GM21528 (cell line): Measurements from ENCODE around the gene APBA2.
"Not testable (repeated sequence)": the region's sequence is repeated elsewhere in the genome, so short reads cannot be mapped to it uniquely, and the experiment has no call there.

ENCODE experiments used
- ATAC-seq: cut with Tn5 transposase; IDR thresholded peaks from one replicate; pipeline ENCODE4 v1.9.1; 2021; ENCODE audit warnings: mild to moderate bottlenecking, moderate library complexity; ENCODE audit not compliant: unreplicated experiment, low FRiP score

Gene APBA2

DNA sequence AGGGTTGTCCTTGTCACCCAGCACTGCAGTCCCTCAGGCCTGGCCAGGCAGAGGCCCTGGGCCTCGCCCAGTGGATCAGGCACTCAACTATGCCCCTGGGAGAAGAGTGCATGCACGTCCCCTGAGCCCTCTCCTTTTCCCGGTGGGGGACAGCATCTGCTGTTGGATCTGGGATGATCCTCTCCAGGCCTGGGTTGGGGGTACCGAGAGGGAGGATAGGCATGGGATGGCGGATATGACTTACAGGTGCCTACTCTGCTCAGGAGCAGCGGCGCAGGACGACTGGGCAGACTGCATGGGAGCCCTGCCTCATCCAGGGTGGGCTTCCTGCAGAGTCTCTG is 9.0 kb upstream of the APBA2 start:
- no peak for ATAC-seq

DNA sequence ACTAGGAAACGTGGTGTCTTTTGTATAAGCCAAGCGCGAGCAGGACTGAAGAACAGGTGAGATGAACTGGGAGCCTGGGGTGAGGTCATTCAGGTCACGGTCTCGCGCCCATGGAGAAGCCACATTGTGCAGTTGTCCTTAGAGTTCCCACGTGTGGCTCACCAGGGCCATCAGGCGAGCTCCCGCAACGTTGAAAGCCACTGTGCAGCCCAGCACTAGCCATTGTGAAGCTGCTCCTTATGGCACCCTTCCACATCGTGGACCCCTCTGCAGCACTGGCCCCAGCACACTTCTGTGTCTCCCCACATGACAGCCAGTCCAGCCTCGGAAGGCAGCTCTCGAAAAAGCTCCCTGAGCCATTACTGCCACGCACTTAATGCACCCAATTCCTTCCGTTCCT is 7.6 kb upstream of the APBA2 start:
- ATAC-seq, result no peak

DNA sequence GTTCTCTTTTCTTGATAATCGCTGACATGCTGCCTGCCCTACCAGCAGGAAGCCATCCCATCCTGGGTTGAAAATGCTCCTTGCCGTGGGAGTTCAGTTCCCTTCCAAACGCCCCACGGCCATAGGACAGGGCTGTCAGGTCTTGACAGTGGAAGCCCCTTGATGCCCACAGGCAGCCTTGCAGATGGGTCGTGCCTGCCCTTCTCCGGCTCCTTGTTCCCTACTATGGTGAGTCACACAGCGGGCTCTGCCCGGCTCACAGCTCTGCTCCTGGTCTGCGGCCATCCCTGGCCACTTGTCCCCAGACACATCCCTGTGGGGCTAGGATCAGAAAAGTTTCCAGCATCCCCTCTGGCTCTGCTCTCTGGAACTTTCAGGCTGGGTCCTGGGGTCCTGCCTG is 6.2 kb upstream of the APBA2 start:
- no peak for ATAC-seq

DNA sequence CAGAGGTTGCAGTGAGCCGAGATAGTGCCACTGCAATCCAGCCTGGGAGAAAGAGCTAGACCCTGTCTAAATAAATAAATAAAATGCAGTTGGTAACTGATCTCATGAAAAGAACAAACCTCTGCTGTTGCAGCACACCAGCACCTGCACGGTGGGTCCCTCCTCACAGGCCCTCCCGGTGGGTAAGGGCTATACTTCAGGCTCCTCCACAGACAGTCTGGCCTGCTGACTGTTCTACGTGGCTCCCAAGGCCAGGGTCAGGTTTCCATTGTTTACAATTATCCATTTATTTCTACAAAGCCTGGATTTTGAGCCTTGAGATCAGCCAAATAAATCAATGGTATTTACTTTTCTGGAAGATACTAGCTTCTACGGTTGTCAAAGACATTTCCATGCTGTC is 5.1 kb upstream of the APBA2 start:
- no peak for ATAC-seq

DNA sequence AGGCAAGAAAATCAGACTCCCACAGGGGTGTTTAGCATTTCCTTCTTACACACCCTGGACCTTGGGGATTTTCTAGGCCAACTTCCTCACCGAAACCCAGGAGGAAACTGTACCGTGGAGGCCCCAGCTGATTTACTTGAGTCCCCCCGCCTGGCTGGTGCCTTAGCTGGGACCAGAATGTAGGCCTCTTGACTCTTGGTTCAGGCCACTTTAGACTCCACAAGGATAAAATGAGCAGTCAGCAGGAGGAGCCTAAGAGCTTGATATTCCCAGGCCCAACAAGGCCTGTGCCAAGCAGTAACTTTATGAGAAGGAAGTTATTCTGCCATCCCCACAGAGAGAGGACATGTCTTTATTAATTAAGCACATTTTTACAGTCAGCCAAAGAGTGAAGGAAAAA is 4.6 kb upstream of the APBA2 start:
- ATAC-seq, result no peak

DNA sequence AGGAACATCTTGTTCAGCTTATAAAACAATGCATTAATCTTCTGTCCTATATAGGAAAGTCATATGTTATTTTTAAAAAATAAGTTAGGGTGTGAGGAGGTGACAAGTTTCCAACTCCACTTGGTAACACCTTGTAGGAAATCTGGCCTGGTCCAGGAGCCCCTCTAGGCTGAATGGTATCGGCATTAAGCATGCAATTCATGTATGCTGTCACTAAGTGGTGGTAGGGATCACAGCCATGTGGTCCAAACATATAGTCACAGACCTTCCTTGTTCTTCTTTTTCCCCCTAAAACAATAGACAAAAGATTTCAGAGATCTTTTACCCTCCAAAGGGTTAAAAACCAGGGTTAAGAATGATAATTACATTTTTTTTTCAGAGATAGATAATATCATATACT is 4.2 kb upstream of the APBA2 start:
- no peak for ATAC-seq

DNA sequence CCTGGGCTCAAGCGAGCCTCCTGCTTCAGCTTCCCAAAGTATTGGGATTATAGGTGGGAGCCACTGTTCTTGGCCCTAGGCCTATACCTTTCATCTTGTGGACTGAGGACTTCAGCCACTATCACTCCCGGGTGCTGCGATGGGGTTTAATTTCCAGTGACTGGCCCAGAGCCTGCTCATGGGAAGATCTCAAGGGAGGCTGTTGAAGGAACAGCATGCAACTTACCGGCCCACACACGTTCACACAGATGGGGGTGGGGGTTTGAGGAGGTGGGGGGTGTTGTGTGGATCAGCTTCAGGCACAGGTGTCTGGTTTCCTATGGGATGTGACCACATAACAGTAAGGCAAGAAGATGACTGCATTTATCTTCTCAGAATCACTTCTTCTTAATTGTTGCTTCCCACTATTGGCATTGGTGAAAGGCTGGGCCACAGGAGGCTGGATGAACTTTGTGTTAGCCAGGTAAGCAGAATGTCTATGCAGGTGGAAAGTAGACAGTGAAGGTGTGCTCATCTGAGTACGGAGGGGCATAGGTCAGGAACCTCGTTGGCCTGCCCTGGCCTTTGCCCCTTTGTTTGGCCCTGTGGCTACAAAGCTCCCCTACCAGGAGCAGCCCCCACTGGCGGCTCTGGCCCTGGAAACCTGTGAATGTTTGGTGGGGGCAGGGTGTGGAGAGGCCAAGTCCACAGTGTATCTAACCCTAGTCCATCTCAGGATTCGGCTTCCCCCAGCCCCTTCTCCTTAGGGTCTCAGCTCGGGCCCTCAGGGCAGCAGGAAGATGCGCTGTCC is 1.4 kb upstream of the APBA2 start:
- no peak for ATAC-seq

DNA sequence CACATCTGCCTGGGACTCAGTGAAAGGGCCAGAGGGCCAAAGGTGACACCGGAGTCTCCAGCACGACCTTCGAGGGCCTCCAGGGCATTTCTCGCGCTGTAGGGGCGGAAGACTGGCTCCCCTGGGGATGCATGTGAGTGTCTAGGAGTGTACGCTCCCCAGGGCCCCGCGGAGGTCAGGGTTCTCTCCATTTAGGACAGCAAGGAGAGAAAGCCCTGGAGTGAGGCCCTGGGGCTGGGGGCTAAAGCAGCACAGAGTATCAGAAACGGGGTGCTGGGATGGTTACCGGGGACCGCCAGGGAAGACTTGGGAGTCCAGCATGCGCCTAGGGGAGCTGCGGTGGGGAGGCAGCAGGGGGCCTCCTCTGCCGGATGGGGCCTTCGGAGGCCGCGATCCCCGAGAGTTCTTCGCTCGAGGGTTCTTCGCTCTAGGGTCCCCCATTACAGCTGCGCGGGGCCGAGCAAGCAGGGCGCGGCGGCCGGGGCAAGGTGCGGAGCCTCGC is 595 bp upstream of the APBA2 start:
- no peak for ATAC-seq

DNA sequence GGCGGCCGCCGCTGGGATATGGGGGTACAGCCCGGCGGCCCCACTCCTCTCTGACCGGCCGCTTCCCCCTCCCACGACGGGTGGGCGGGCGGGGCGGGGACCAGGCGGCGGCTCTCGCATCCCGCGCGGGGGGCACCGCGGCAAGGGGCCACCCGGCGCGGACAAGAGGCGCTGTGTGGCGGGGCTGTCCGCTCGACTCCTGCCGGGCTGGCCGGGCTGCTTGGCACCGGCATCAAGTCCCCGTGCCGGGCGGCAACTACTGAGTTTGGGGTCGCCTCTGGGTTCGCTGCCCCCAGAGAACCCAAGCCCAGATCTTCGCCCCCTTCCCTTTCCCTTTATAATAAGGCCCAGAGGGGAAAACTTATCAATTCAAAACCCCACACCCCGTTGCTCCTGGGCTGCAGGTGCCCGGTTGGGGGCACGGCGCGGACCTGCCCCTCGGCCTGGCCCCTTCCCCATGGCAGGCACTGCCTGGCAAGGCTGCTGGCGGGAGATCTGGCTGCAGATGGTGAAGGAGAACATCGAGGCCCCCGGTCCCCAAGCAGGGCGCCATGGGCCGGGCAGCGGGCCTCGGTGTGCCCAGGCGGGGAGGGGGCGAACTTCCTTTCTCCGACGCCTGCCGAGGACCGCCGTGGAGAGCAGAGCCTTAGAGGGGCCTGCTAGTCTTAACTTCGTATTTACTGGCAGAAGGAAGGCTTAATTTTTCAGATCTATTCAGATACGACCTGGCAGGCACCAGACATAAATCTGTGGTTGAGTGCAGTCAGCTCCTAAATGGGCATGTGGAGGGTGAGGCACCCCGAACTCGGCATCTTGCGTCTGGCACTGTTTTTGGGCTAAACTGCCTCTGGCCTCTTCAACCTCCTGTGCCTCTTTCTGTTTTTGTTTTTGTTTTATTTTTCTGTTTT is 911 bp downstream of the APBA2 start:
- ATAC-seq, result no peak

DNA sequence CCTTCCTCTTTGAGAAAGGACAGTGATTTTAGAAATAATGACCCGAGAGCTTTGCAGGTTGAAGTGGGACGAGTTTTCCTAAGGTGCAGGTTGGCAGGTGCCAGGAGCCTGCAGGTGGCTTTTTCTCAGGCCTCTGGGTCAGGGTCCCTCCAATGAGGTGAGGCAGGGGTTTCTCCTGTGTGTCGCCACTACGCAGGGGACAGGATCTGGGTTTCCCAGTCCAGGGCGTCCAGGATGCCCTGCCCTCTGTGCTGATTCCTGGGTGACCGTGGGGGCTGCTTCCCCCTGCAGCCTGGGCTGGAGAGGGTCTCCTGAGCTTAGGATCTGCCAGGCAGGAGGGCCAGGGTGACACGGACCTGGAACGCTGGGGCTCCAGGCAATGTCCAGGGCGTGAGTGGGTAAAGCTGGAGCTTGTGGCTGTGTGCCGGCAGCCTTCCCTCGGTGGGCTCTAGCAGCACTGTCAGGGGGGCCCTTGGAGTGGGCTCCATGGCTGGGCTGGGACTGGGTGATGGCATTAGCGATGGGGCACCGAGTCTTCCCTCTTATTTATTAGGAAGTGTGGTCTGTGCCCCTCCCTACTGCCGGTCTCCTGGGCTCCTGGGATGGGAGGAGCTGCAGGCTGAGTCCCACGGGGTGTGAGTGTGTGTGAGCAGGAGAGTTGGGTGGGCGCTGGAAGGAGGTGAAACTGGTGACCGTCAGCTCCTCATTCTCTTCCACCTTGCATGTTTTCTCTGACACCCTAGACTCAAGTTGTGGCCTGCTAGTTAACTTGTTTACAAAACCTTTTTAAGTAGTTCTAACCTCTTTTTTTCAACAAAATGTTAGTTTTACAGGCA is 1.8 kb downstream of the APBA2 start:
- no peak for ATAC-seq

DNA sequence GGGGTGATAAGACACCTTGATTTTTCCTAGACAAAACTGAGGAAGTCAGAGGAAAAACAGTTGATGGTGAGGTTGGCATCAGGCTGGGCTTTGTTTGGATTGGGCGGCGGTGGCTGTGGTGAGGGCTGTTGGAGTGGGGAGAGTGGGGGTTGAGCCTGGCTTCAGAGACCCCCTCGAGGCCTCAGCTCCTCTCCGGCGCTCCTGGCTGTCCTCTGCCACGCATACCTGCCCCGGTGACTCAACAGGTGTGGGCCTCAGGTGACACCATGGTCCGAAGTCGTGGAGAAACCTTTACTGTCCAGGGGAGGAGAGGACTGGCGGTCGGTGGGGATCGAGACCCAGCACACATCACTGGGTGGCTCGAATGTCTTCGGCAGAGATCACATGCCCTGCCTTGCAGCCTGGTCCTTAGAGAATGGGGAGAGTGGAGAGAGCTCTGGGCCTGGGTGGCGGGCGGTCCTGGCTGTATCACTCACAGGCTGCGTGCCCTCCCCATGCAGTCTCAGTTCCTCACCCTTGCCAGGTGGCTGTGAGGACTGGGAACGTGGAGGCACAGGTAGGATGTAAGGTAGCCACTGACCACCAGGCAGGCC is 2.6 kb downstream of the APBA2 start:
- no peak for ATAC-seq

DNA sequence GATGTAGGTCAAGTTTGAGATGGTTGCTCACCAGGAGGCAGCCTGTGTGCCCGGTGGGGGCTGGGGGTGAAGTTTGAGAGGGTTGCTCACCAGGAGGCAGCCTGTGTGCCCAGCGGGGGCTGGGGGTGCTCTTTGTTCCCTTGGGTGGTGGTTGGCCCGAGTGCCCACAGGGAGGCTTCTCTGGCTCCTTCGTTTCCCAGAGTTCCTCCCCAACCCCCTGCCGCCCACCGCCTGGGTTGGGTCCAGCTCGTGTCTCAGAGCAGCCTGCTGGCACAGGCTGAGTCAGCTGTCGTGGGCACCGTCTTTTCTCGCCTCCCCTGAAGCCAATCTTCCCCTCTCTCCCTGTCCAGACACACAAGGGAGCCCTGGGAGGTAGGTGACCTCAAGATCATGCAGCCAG is 3.1 kb downstream of the APBA2 start:
- no peak for ATAC-seq

DNA sequence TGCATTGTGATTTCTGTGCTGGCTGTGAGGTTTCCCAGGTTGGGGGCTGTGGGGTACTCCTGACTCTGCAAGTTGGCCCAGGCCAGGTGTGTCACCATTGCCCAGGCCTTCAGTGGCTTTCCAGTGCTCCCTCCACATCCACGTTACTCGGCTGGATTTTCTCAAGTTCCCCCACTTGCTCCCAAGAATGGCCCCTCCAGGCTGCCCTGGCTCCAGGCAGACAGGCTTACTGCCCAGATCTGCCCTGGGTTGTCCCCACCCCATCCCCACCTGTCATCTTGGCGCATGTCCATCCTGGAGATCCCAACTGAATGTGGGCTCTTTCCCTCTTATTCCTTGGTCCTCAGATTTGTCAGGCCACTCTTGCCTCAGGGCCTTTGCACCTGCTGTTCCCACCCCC is 3.6 kb downstream of the APBA2 start:
- ATAC-seq, result no peak

DNA sequence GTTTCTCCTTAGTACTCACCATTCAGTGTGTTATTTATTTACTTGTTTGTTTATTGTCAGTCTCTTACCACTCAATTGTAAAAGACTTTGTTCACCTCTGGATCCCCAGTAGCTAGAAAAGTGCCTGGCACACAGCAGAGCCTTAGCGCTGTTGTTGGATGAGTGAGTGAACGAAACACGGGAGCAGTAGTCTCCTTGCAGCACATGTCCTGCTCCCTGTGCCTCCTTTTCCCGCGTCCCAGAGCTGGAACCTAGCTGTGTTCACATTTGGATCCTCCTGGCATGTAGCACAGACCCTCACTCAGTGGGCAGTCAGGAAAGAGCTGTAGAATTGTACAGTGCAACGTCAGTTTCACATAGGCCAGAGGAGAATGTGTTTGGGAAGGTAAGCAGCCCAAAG is 4.1 kb downstream of the APBA2 start:
- not testable (repeated sequence) for ATAC-seq

DNA sequence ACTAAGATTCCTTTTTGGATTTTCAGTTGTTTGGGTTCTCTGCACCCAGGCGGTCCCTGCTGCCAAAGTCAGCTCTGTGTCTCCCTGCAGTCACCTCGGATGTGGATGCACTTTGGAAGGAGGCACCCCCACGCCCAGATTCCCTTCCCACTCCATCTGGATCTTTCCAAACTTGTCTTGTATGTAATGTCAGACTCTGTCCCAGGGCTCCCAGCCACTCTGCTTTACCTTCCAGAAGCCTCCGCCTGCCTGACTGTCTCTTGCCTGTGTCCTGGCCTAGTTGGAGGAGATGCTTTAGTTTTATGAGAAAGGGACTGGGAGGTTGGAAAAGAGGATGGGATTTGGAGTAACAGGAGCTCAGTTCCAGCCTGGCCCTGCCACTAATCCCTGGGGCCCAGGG is 4.5 kb downstream of the APBA2 start:
- not testable (repeated sequence) for ATAC-seq

DNA sequence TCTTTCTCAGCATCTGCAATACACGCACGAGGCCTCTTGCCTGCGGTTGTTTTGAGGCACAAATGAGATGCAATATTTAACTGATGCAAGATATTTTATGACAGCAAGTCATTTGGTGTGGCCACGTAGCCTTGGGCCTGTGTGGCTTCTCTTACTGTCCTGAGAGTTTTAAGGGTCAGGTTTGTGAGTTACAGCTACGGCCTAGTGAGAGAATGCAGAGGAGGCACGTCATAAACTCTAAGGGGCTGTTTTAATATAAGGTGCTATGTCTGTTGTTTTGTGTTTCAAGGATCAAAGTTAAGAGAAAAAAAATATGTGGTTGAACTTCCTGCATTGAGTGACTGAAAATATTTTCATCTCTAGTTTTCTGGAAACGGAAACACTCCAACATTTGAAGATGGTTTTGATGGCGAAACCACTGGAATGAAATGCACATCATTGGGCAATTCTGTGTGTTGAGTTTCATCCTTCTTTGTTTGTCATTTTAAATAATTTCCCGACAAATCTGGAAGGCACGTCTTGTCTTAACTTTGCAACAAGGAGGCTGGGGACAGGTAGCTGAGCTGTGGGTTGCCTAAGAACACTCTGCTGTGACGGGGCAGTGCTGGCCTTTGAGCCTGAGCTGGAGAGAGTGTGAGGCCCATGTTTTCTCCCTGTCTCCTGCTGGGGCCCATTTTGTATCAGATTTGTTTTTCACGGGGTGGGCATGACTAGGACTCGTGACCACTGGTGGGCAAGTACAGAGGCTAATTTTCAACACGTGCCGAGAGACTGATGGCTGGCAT is 5.1 kb downstream of the APBA2 start:
- ATAC-seq, result no peak

DNA sequence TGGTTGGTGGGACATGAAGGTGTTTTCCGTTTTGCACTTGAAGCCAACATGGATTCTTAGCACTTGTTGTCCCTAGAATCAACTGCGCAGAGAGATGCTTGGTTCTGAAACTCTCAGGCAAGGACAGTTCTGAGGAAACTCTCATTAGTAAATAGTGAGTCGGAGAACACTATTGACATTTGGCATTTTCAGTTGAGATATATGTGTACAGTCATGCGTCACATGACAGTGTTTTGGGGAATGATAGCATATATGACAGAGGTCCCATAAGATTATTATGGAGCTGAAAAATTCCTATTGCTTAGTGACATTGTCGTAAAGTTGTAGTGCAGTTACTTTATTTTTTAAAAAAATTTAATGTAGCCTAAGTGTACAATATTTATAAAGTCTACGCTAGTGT is 5.8 kb downstream of the APBA2 start:
- ATAC-seq, result no peak

DNA sequence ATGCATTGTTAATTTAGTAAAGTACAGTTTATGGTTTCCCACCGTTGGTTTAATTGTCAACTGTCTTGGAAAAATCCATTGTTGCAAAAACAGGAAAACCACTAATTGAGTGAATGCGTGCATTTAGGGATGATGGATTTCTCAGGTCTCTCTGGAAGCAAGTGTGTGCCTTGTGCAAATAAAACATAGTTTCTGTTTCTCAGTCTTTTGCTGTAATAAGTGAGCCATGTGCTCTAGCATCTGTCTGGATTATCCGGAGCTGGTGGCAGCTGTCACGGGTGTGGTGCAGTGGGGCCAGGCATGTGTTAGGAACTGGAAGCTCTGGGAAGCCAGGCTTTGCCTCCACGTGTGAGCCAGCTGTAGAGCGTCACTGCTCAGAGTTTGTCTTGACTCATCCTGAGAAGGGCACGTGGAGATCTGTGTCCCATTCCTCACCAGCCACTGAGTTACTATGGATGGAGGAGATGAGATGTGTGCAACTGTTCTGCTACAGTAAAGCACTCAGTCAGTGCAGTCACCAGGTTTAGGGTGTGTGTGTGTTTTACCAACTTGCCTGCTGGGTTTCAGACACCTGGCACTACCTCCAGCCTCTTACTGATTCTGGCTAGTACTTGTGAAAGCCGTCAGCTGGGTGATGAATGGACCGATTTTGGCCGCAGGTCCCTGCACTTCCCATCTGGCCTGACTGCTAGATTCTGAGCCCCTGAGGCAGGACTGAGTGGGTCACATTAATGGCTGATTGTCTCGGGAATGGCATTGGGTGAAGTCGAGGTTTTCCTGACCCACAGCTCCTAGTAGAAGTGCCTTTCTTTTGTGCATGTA is 7.2 kb downstream of the APBA2 start:
- ATAC-seq, result no peak

DNA sequence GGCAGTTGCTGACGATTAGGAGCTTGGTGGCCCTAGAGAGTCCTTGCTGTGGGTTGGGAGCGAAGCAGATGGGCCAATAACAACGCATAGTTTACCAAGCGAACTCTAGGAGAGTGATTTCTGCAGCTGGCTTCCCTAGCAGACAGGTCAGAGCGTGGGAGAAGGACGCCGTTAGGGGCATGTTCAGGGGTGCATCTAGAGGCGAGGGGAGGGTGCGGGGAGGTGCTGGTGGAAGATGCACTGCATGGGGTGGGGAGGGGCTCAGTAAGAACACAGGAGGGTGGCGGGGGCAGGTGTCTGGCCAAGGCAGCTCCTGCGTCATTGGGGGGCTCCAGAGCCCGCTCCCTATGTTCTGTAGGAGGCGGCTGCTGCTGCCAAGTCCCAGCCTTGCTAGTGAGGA is 8.9 kb downstream of the APBA2 start:
- ATAC-seq, result no peak
